Measurements from ENCODE around the gene KIF26B.

KIF26B gene

GRCh38 chr1:245363461-245364200 lies 208.8 kb downstream of the KIF26B start:
- DNase-seq, result no peak

GRCh38 chr1:245365095-245366020 lies 210.6 kb downstream of the KIF26B start:
- DNase-seq, result no peak

- no peak for DNase-seq
These were observed 212.1 kb downstream of the KIF26B start for GRCh38 chr1:245366886-245367285.

GRCh38 chr1:245370175-245370825 lies 215.5 kb downstream of the KIF26B start:
- DNase-seq, result no peak

GRCh38 chr1:245370905-245371581 lies 216.3 kb downstream of the KIF26B start:
- no peak for DNase-seq

GRCh38 chr1:245373131-245373530 lies 218.3 kb downstream of the KIF26B start:
- DNase-seq, result no peak

- no peak for DNase-seq
These were observed 221.1 kb downstream of the KIF26B start for GRCh38 chr1:245375789-245376460.

- DNase-seq, result no peak
These were observed 223.1 kb downstream of the KIF26B start for GRCh38 chr1:245377854-245378253.

- no peak for DNase-seq
These were observed 223.5 kb downstream of the KIF26B start for GRCh38 chr1:245378311-245378722.

GRCh38 chr1:245378745-245379144 lies 224.0 kb downstream of the KIF26B start:
- DNase-seq, result no peak

- no peak for DNase-seq
These were observed 226.2 kb downstream of the KIF26B start for GRCh38 chr1:245380790-245381535.

GRCh38 chr1:245382981-245383380 lies 228.2 kb downstream of the KIF26B start:
- no peak for DNase-seq

GRCh38 chr1:245383396-245384330 lies 228.9 kb downstream of the KIF26B start:
- no peak for DNase-seq

- no peak for DNase-seq
These were observed 231.6 kb downstream of the KIF26B start for GRCh38 chr1:245386297-245386971.

GRCh38 chr1:245388687-245389086 lies 233.9 kb downstream of the KIF26B start:
- no peak for DNase-seq

GRCh38 chr1:245389873-245390272 lies 235.1 kb downstream of the KIF26B start:
- DNase-seq, result no peak

GRCh38 chr1:245390975-245391374 lies 236.2 kb downstream of the KIF26B start:
- DNase-seq, result no peak

- DNase-seq, result no peak
These were observed 238.9 kb downstream of the KIF26B start for GRCh38 chr1:245393694-245394093.

- no peak for DNase-seq
These were observed 240.9 kb downstream of the KIF26B start for GRCh38 chr1:245395680-245396079.

GRCh38 chr1:245396615-245397014 lies 241.8 kb downstream of the KIF26B start:
- no peak for DNase-seq
